ENCODE measurements around the gene PHOX2A.

PHOX2A gene

GRCh38 chr11:72236774-72237111 is 7.2 kb downstream of the PHOX2A start:
- TF ChIP-seq ZNF8 (CRISPR knock-in tag; IDR thresholded peaks at IDR 0.05): no peak
- no peak for TF ChIP-seq POU6F1 (CRISPR knock-in tag; IDR thresholded peaks at IDR 0.05; ENCODE audit: borderline replicate concordance, low read depth)
- TF ChIP-seq ZFP3 (CRISPR knock-in tag; IDR thresholded peaks at IDR 0.05): no peak
- TF ChIP-seq ESRRG (CRISPR knock-in tag; IDR thresholded peaks at IDR 0.05): no peak
- TF ChIP-seq GLIS3 (CRISPR knock-in tag; IDR thresholded peaks at IDR 0.05): peak; percentile 74; the same call in 1 of the 2 replicates
- no peak for TF ChIP-seq CREB5 (CRISPR knock-in tag; IDR thresholded peaks at IDR 0.05; ENCODE audit: low read depth)
- no peak for TF ChIP-seq RARB (CRISPR knock-in tag; IDR thresholded peaks at IDR 0.05)
- TF ChIP-seq CSRNP3 (CRISPR knock-in tag; IDR thresholded peaks at IDR 0.05): no peak; the same call in 1 of the 2 replicates
- no peak for TF ChIP-seq OSR1 (CRISPR knock-in tag; IDR thresholded peaks at IDR 0.05)
- peak; percentile 3; the same call in 1 of the 2 replicates for TF ChIP-seq PPARA (CRISPR knock-in tag; IDR thresholded peaks at IDR 0.05; ENCODE audit: borderline replicate concordance)
- TF ChIP-seq ZNF70 (CRISPR knock-in tag; IDR thresholded peaks at IDR 0.05): peak; percentile 15; the same call in 1 of the 2 replicates
- ATAC-seq: no peak

GRCh38 chr11:72236083-72236697 is 7.8 kb downstream of the PHOX2A start:
- TF ChIP-seq RARB (CRISPR knock-in tag; IDR thresholded peaks at IDR 0.05) (peak; percentile 20; the same call in 1 of the 2 replicates), ZC3H10 (CRISPR knock-in tag; IDR thresholded peaks at IDR 0.05) (peak; percentile 55; the same call in 1 of the 2 replicates), ZFP3 (CRISPR knock-in tag; IDR thresholded peaks at IDR 0.05) (no peak), BACH2 (CRISPR knock-in tag; IDR thresholded peaks at IDR 0.05; ENCODE audit: borderline replicate concordance) (no peak), ZNF70 (CRISPR knock-in tag; IDR thresholded peaks at IDR 0.05) (peak; percentile 4; the same call in 1 of the 2 replicates), SNAI2 (CRISPR knock-in tag; IDR thresholded peaks at IDR 0.05) (no peak; the same call in 1 of the 2 replicates), ESRRG (CRISPR knock-in tag; IDR thresholded peaks at IDR 0.05) (no peak), TSHZ2 (CRISPR knock-in tag; IDR thresholded peaks at IDR 0.05) (no peak), PPARA (CRISPR knock-in tag; IDR thresholded peaks at IDR 0.05; ENCODE audit: borderline replicate concordance) (no peak), TCF4 (CRISPR knock-in tag; IDR thresholded peaks at IDR 0.05; ENCODE audit: borderline replicate concordance) (peak; percentile 12; the same call in 1 of the 2 replicates), OSR1 (CRISPR knock-in tag; IDR thresholded peaks at IDR 0.05) (no peak), CREB5 (CRISPR knock-in tag; IDR thresholded peaks at IDR 0.05; ENCODE audit: low read depth) (peak; percentile 38; the same call in 1 of the 2 replicates), ZFP30 (CRISPR knock-in tag; IDR thresholded peaks at IDR 0.05) (0 out of 2 replicates have a peak, but pooled peaks have one; percentile 9), CSRNP3 (CRISPR knock-in tag; IDR thresholded peaks at IDR 0.05) (peak; percentile 73), ARNTL (CRISPR knock-in tag; IDR thresholded peaks at IDR 0.05; ENCODE audit: borderline replicate concordance, low read depth) (no peak; the same call in 1 of the 2 replicates), GLIS3 (CRISPR knock-in tag; IDR thresholded peaks at IDR 0.05) (peak; percentile 87), CSDC2 (CRISPR knock-in tag; IDR thresholded peaks at IDR 0.05) (no peak)
- no peak for ATAC-seq

Measured in SK-N-SH treated with all-trans-retinoic acid at 6 μM for 48 hours (cell line).